ENCODE measurements around the gene KCNH1. TPM values are rescaled to one million over a fixed set of nuclear protein-coding genes. Genes with fewer than 3 reads are reported as not detected.

Gene KCNH1
- total and polyA plus RNA-seq, 10 of the 15 experiments (the other 5 are each of a cell fraction or from before 2014, with no cell fraction given), result 0.02 to 0.04 (median 0.04) TPM; not detected in 7

DNA sequence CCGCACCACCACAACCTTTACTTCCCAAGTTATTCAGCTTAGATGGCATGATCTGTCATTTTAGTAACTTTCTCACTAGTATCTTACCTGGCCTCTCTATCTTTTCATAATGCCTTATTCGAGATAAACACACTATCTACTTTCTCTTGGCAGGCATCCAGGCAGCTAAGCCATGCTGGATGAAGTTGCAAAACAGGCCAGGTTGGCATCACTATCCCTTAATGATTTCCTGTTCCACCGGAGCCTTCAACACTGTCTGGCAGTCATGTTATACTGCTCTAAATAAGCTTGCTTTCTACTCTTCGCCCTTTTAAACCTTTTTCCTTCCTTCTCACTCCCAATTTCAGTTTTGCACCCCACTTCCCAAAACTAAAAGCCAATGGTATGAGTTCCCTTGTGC, 12.0 kb upstream of the KCNH1 start:
- no TSS peak for BruUV-seq (replicated peaks)
- in situ Hi-C loops (cut with MboI), result no loop called here
- FAIRE-seq, result no peak

More for the DNA sequence above, 12.0 kb upstream of the KCNH1 start:
- Histone ChIP-seq H4K20me1 (ENCODE audit: control insufficient read depth, insufficient read depth) (no peaks in the 10 kb centered on the region), H3K27ac (ENCODE audit: control insufficient read depth, insufficient read depth) (no peak overlapping the region), H3K4me1 (ENCODE audit: control insufficient read depth, insufficient read depth, low read length) (no peaks in the 10 kb centered on the region), H3K9ac (ENCODE audit: control insufficient read depth, insufficient read depth, low read length) (no peak overlapping the region), H3K79me2 (ENCODE audit: control insufficient read depth, insufficient read depth, low read length) (no peaks in the 10 kb centered on the region), H3K27me3 (replicated peaks in 1 of 2; ENCODE audit: control insufficient read depth in 2 of 2, insufficient read depth in 2 of 2, low read length in 1 of 2) (no peaks in the 10 kb centered on the region), H3K36me3 (ENCODE audit: control insufficient read depth in 2 of 2, insufficient read depth in 2 of 2, low read length in 1 of 2) (no peaks in the 10 kb centered on the region), H3K4me2 (ENCODE audit: control insufficient read depth, insufficient read depth) (no peak overlapping the region), H2AFZ (ENCODE audit: control insufficient read depth, low read depth, low read length) (no peak overlapping the region), H3K9me3 (replicated peaks; ENCODE audit: control insufficient read depth, insufficient read depth, low read length) (no peaks in the 10 kb centered on the region), H3K4me3 (no peak overlapping the region)
- ChIA-PET RAD21 (ENCODE audit: unreplicated experiment) (no interaction called here), SMC1A (ENCODE audit: uncharacterized antibody, unreplicated experiment) (no interaction called here), POLR2A (no interaction called here), CTCF (no interaction called here)
- DNase-seq (ENCODE audit: low read depth, low spot score) (no peak), ATAC-seq (no peak)
- TF ChIP-seq, protein P1, sequence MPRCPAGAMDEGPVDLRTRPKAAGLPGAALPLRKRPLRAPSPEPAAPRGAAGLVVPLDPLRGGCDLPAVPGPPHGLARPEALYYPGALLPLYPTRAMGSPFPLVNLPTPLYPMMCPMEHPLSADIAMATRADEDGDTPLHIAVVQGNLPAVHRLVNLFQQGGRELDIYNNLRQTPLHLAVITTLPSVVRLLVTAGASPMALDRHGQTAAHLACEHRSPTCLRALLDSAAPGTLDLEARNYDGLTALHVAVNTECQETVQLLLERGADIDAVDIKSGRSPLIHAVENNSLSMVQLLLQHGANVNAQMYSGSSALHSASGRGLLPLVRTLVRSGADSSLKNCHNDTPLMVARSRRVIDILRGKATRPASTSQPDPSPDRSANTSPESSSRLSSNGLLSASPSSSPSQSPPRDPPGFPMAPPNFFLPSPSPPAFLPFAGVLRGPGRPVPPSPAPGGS (IDR thresholded peaks at IDR 0.05; ENCODE audit: borderline replicate concordance, insufficient read depth, low read depth, low read length, poor library complexity, severe bottlenecking), result no peak
- TF ChIP-seq GATAD2B (conservative IDR thresholded peaks at IDR 0.05; ENCODE audit: low read depth) (no peak), CREM (IDR thresholded peaks at IDR 0.05; ENCODE audit: low read depth) (no peak), NBN (IDR thresholded peaks at IDR 0.05) (no peak), JUND (IDR thresholded peaks at IDR 0.05; ENCODE audit: low read depth, low read length) (no peak), KAT2A (conservative IDR thresholded peaks at IDR 0.05; ENCODE audit: control insufficient read depth, low read depth, low read length) (no peak), BACH1 (IDR thresholded peaks at IDR 0.05; ENCODE audit: borderline replicate concordance) (no peak)
- TF ChIP-seq, protein P2, sequence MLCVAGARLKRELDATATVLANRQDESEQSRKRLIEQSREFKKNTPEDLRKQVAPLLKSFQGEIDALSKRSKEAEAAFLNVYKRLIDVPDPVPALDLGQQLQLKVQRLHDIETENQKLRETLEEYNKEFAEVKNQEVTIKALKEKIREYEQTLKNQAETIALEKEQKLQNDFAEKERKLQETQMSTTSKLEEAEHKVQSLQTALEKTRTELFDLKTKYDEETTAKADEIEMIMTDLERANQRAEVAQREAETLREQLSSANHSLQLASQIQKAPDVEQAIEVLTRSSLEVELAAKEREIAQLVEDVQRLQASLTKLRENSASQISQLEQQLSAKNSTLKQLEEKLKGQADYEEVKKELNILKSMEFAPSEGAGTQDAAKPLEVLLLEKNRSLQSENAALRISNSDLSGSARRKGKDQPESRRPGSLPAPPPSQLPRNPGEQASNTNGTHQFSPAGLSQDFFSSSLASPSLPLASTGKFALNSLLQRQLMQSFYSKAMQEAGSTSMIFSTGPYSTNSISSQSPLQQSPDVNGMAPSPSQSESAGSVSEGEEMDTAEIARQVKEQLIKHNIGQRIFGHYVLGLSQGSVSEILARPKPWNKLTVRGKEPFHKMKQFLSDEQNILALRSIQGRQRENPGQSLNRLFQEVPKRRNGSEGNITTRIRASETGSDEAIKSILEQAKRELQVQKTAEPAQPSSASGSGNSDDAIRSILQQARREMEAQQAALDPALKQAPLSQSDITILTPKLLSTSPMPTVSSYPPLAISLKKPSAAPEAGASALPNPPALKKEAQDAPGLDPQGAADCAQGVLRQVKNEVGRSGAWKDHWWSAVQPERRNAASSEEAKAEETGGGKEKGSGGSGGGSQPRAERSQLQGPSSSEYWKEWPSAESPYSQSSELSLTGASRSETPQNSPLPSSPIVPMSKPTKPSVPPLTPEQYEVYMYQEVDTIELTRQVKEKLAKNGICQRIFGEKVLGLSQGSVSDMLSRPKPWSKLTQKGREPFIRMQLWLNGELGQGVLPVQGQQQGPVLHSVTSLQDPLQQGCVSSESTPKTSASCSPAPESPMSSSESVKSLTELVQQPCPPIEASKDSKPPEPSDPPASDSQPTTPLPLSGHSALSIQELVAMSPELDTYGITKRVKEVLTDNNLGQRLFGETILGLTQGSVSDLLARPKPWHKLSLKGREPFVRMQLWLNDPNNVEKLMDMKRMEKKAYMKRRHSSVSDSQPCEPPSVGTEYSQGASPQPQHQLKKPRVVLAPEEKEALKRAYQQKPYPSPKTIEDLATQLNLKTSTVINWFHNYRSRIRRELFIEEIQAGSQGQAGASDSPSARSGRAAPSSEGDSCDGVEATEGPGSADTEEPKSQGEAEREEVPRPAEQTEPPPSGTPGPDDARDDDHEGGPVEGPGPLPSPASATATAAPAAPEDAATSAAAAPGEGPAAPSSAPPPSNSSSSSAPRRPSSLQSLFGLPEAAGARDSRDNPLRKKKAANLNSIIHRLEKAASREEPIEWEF (IDR thresholded peaks at IDR 0.05; ENCODE audit: insufficient replicate concordance, low read depth, low read length), result no peak
- intact Hi-C loops (cut with micrococcal nuclease; ENCODE audit: unreplicated experiment), result no loop called here
- WGBS (ENCODE audit: insufficient coverage, insufficient replicate concordance, low lambda C conversion rate, missing lambda C conversion rate), result 17% methylated on average over 4 of the region's 4 CpGs

Measured in GM12878 (cell line).